Measurements from ENCODE around the gene DYNC1I2. TPM values are rescaled to one million over a fixed set of nuclear protein-coding genes. Genes with fewer than 3 reads are reported as not detected.
A peak's percentile ranks its signal among the peaks of the same experiment; 100 is the strongest.

DYNC1I2 gene
- total and polyA plus RNA-seq, 2 donors: 74.2 to 77.2 TPM

- no peaks in the 10 kb centered on the region for H3K27me3 ChIP-seq (ENCODE audit: control insufficient read depth in 2 of 2, insufficient read depth in 1 of 2, low read length in 1 of 2)
- no peaks in the 10 kb centered on the region for H3K9me3 ChIP-seq (ENCODE audit: control insufficient read depth in 2 of 2, insufficient read depth in 1 of 2, low read length in 1 of 2)
- no peaks in the 10 kb centered on the region for H3K4me1 ChIP-seq (ENCODE audit: control insufficient read depth in 2 of 2, insufficient read depth in 2 of 2, low read length in 2 of 2)
- H3K27ac ChIP-seq (ENCODE audit: low read depth in 1 of 2, low read length in 1 of 2): no peak overlapping the region
- no peaks in the 10 kb centered on the region for H3K36me3 ChIP-seq (ENCODE audit: control insufficient read depth in 2 of 2, insufficient read depth in 2 of 2, low read length in 1 of 2)
- H3K4me3 ChIP-seq (ENCODE audit: low read length in 2 of 2): no peak overlapping the region
- DNase-seq (ENCODE audit: low read depth in 6 of 9, low spot score in 9 of 9): no peak
- 95% methylated on average over 7 of the region's 7 CpGs for WGBS
Observed at GRCh38 chr2:171671867-171672266, 15.4 kb upstream of the DYNC1I2 start.

GRCh38 chr2:171673905-171674304 lies 13.4 kb upstream of the DYNC1I2 start:
- Histone ChIP-seq H3K27ac (ENCODE audit: low read depth in 1 of 2, low read length in 1 of 2) (no peak overlapping the region), H3K27me3 (ENCODE audit: control insufficient read depth in 2 of 2, insufficient read depth in 1 of 2, low read length in 1 of 2) (no peaks in the 10 kb centered on the region), H3K36me3 (ENCODE audit: control insufficient read depth in 2 of 2, insufficient read depth in 2 of 2, low read length in 1 of 2) (no peaks in the 10 kb centered on the region), H3K9me3 (ENCODE audit: control insufficient read depth in 2 of 2, insufficient read depth in 1 of 2, low read length in 1 of 2) (no peaks in the 10 kb centered on the region), H3K4me3 (ENCODE audit: low read length in 2 of 2) (no peak overlapping the region), H3K4me1 (ENCODE audit: control insufficient read depth in 2 of 2, insufficient read depth in 2 of 2, low read length in 2 of 2) (no peaks in the 10 kb centered on the region)
- 97% methylated on average over 1 of the region's 1 CpG for WGBS
- no peak for DNase-seq (ENCODE audit: low read depth in 6 of 9, low spot score in 9 of 9)

- H3K4me3 ChIP-seq (ENCODE audit: low read length in 2 of 2): no peak overlapping the region
- no peaks in the 10 kb centered on the region for H3K9me3 ChIP-seq (ENCODE audit: control insufficient read depth in 2 of 2, insufficient read depth in 1 of 2, low read length in 1 of 2)
- no peak for DNase-seq (ENCODE audit: low read depth in 6 of 9, low spot score in 9 of 9)
- 94% methylated on average over 7 of the region's 7 CpGs for WGBS
- H3K36me3 ChIP-seq (ENCODE audit: control insufficient read depth in 2 of 2, insufficient read depth in 2 of 2, low read length in 1 of 2): no peaks in the 10 kb centered on the region
- no peaks in the 10 kb centered on the region for H3K27me3 ChIP-seq (ENCODE audit: control insufficient read depth in 2 of 2, insufficient read depth in 1 of 2, low read length in 1 of 2)
- no peak overlapping the region for H3K27ac ChIP-seq (ENCODE audit: low read depth in 1 of 2, low read length in 1 of 2)
- H3K4me1 ChIP-seq (ENCODE audit: control insufficient read depth in 2 of 2, insufficient read depth in 2 of 2, low read length in 2 of 2): no peaks in the 10 kb centered on the region
Observed at GRCh38 chr2:171675810-171676345, 11.4 kb upstream of the DYNC1I2 start.

- no peaks in the 10 kb centered on the region for H3K36me3 ChIP-seq (ENCODE audit: control insufficient read depth in 2 of 2, insufficient read depth in 2 of 2, low read length in 1 of 2)
- no peak for DNase-seq (ENCODE audit: low read depth in 6 of 9, low spot score in 9 of 9)
- no peak overlapping the region for H3K27ac ChIP-seq (ENCODE audit: low read depth in 1 of 2, low read length in 1 of 2)
- H3K27me3 ChIP-seq (ENCODE audit: control insufficient read depth in 2 of 2, insufficient read depth in 1 of 2, low read length in 1 of 2): no peaks in the 10 kb centered on the region
- H3K4me1 ChIP-seq (ENCODE audit: control insufficient read depth in 2 of 2, insufficient read depth in 2 of 2, low read length in 2 of 2): no peaks in the 10 kb centered on the region
- H3K4me3 ChIP-seq (ENCODE audit: low read length in 2 of 2): no peak overlapping the region
- H3K9me3 ChIP-seq (ENCODE audit: control insufficient read depth in 2 of 2, insufficient read depth in 1 of 2, low read length in 1 of 2): no peaks in the 10 kb centered on the region
- 52% methylated on average over 1 of the region's 1 CpG for WGBS
Observed at GRCh38 chr2:171678619-171679018, 8.7 kb upstream of the DYNC1I2 start.

GRCh38 chr2:171688129-171688465 lies 828 bp downstream of the DYNC1I2 start:
- H3K4me1 ChIP-seq (ENCODE audit: control insufficient read depth in 2 of 2, insufficient read depth in 2 of 2, low read length in 2 of 2): peaks cover 2 to 4% of the 10 kb centered on the region in 2 donors
- DNase-seq (ENCODE audit: low read depth in 6 of 9, low spot score in 9 of 9): peak in 5 of 9 donors; percentile 16 to 53 (median 31)
- under 1% methylated on average over 10 of the region's 10 CpGs for WGBS
- H3K27me3 ChIP-seq (ENCODE audit: control insufficient read depth in 2 of 2, insufficient read depth in 1 of 2, low read length in 1 of 2): no peaks in the 10 kb centered on the region
- H3K4me3 ChIP-seq (ENCODE audit: low read length in 2 of 2): peak overlapping the region; percentile 88 to 89
- H3K9me3 ChIP-seq (ENCODE audit: control insufficient read depth in 2 of 2, insufficient read depth in 1 of 2, low read length in 1 of 2): no peaks in the 10 kb centered on the region
- peaks cover 0 to 11% of the 10 kb centered on the region in 2 donors for H3K36me3 ChIP-seq (ENCODE audit: control insufficient read depth in 2 of 2, insufficient read depth in 2 of 2, low read length in 1 of 2)
- H3K27ac ChIP-seq (ENCODE audit: low read depth in 1 of 2, low read length in 1 of 2): peak overlapping the region; percentile 43 to 80

- no peaks in the 10 kb centered on the region for H3K27me3 ChIP-seq (ENCODE audit: control insufficient read depth in 2 of 2, insufficient read depth in 1 of 2, low read length in 1 of 2)
- WGBS: 100% methylated on average over 1 of the region's 1 CpG
- no peak for DNase-seq (ENCODE audit: low read depth in 6 of 9, low spot score in 9 of 9)
Observed at GRCh38 chr2:171692331-171692730, 5.1 kb downstream of the DYNC1I2 start.

GRCh38 chr2:171702781-171703556 lies 15.7 kb downstream of the DYNC1I2 start:
- Histone ChIP-seq H3K4me3 (ENCODE audit: low read length in 2 of 2) (no peak overlapping the region), H3K36me3 (ENCODE audit: control insufficient read depth in 2 of 2, insufficient read depth in 2 of 2, low read length in 1 of 2) (peaks cover 4 to 15% of the 10 kb centered on the region in 2 donors), H3K4me1 (ENCODE audit: control insufficient read depth in 2 of 2, insufficient read depth in 2 of 2, low read length in 2 of 2) (no peaks in the 10 kb centered on the region), H3K27me3 (ENCODE audit: control insufficient read depth in 2 of 2, insufficient read depth in 1 of 2, low read length in 1 of 2) (no peaks in the 10 kb centered on the region), H3K9me3 (ENCODE audit: control insufficient read depth in 2 of 2, insufficient read depth in 1 of 2, low read length in 1 of 2) (no peaks in the 10 kb centered on the region), H3K27ac (ENCODE audit: low read depth in 1 of 2, low read length in 1 of 2) (no peak overlapping the region)
- DNase-seq (ENCODE audit: low read depth in 6 of 9, low spot score in 9 of 9): no peak
- WGBS: 97% methylated on average over 7 of the region's 7 CpGs

More at GRCh38 chr2:171692331-171692730, 5.1 kb downstream of the DYNC1I2 start:
- peaks cover 11 to 30% of the 10 kb centered on the region in 2 donors for H3K36me3 ChIP-seq (ENCODE audit: control insufficient read depth in 2 of 2, insufficient read depth in 2 of 2, low read length in 1 of 2)
- H3K4me1 ChIP-seq (ENCODE audit: control insufficient read depth in 2 of 2, insufficient read depth in 2 of 2, low read length in 2 of 2): peaks cover 2 to 4% of the 10 kb centered on the region in 2 donors
- no peak overlapping the region for H3K27ac ChIP-seq (ENCODE audit: low read depth in 1 of 2, low read length in 1 of 2)
- H3K9me3 ChIP-seq (ENCODE audit: control insufficient read depth in 2 of 2, insufficient read depth in 1 of 2, low read length in 1 of 2): no peaks in the 10 kb centered on the region
- no peak overlapping the region for H3K4me3 ChIP-seq (ENCODE audit: low read length in 2 of 2)

- 75% methylated on average over 4 of the region's 4 CpGs for WGBS
- Histone ChIP-seq H3K4me3 (ENCODE audit: low read length in 2 of 2) (no peak overlapping the region), H3K36me3 (ENCODE audit: control insufficient read depth in 2 of 2, insufficient read depth in 2 of 2, low read length in 1 of 2) (peaks cover 6 to 10% of the 10 kb centered on the region in 2 donors), H3K27ac (ENCODE audit: low read depth in 1 of 2, low read length in 1 of 2) (no peak overlapping the region), H3K27me3 (ENCODE audit: control insufficient read depth in 2 of 2, insufficient read depth in 1 of 2, low read length in 1 of 2) (no peaks in the 10 kb centered on the region), H3K9me3 (ENCODE audit: control insufficient read depth in 2 of 2, insufficient read depth in 1 of 2, low read length in 1 of 2) (no peaks in the 10 kb centered on the region), H3K4me1 (ENCODE audit: control insufficient read depth in 2 of 2, insufficient read depth in 2 of 2, low read length in 2 of 2) (no peaks in the 10 kb centered on the region)
- peak in 3 of 9 donors; percentile 6 to 41 (median 21) for DNase-seq (ENCODE audit: low read depth in 6 of 9, low spot score in 9 of 9)
Observed at GRCh38 chr2:171703574-171704347, 16.5 kb downstream of the DYNC1I2 start.
